ENCODE measurements around the gene GRPR.

DNA sequence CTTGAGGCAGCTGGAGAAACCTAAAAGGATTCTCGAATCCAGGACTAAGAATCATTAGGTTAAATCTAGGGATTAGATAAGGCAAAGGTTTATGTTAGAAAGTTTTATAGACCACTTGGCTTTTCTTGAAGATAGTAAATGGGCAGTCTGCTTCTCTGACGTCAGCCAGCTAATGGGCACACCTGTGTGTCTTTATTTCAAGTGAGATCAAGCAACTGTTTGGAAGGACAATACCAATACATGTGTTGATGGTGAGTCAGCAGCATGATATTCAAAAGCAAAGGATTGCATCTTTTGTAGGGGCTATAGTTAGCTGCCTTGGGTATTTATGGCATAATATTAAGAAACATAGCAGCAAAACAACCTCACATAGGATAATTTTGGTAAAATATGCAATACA lies 46.5 kb upstream of the GRPR start:
- TF ChIP-seq CTCF (IDR thresholded peaks at IDR 0.05; ENCODE audit: insufficient read depth, low read depth, low read length) (no peak), EZH2 (IDR thresholded peaks at IDR 0.05; ENCODE audit: insufficient read depth, low read length) (no peak)
